ENCODE measurements around the gene DEAF1.

DEAF1 gene

DNA sequence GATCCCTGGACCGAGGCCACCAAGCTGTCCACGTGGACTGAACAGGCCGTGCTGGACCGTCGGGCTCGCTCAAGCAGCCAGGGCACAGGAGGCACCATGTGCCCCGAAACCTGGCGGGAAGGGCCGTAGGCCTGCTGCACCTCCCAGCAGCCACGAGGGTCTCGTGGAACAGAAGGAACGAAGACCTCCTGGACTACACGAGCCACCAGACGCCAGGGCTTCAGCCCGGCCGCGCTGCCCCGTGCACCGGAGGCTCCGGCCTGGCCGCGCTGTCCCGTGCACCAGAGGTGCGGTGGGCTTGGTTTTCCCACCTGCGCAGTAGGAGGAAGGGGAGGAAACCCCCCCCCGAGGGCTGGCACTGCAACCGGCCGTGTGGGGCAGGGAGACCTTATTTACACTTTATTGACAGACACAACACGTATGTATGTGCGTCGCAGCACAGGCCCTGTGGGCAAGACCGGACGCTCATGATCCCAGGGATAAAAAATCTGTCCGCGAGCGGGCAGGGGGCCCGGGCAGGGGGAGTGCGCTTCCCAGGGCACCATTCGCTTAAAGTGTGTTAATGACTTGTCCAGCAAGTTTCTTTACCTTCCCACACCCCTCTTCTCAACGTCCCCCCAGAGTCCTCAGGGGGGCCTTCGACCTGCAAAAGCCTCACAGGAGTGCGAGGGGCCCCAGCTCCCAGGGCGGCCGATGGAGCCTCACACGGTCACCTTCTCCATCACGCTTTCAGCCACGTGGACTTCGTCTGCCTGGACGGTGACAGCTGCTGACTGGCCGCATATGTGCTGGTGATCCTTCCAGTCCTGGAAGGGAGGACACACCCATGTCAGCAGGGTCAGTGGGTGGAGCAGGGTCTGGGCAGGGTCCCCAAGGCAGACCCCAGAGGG is 50.9 kb downstream of the DEAF1 start:
- DNase-seq (ENCODE audit: low read depth in 2 of 2), result no peak

DNA sequence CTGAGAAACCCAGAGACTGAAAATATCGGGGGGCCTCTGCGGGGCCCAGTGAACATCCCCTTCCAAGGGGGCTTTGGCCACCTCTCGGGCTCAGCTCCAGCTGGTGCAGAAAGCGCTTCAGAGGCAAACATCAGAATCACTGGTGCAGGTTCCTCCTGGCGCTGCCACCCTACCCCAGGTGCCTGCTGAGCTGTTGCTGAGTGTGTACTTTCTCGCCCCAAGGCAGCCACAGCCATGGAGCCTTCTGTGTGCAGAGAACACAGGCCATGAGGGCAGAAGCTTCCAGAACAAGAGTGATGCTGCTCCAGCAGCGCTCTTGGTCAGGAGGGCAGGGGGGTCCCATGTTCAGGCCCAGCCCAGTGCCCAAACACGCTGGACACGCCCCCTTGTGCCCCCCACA is 51.7 kb downstream of the DEAF1 start:
- no peak for DNase-seq (ENCODE audit: low read depth in 2 of 2)

DNA sequence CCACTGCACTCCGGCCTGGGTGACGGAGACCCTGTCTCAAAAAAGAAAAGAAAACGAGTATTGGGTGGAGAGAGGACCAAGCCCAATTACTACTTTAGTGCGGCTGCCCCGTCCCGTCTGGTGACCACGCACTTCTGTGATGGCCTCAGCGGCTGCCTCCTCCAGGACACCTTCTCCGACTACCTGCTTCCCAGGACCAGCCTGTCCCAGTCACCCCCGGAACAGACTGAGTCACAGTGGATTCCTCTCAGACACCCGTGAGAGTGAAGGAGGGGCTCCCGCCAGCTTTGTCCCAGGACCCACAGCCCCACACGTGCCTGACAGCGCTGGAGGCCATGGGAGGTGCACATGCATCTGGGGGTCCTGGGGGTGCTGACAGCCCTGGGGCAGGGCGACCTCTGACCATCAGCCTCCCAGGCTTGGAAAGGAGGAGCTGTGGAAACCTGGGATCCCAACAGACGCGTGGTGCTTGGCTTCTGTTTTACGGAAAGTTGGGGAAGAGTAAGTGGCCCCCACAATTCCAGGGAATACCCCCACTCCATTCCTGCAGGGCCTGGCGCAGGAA is 53.1 kb downstream of the DEAF1 start:
- DNase-seq (ENCODE audit: low read depth in 2 of 2), result no peak

DNA sequence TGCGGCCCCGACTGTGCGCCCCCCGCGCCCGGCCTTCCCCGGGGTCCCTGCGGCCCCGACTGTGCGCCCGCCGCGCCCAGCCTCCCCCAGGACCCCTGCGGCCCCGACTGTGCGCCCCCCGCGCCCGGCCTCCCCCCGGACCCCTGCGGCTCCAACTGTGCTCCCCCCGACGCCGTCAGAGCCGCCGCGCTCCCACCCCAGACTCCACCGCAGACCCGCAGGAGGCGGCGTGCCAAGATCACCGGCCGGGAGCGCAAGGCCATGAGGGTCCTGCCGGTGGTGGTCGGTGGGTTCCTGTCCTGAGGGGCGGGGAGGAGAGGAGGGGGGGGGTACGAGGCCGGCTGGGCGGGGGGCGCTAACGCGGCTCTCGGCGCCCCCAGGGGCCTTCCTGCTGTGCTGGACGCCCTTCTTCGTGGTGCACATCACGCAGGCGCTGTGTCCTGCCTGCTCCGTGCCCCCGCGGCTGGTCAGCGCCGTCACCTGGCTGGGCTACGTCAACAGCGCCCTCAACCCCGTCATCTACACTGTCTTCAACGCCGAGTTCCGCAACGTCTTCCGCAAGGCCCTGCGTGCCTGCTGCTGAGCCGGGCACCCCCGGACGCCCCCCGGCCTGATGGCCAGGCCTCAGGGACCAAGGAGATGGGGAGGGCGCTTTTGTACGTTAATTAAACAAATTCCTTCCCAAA is 54.9 kb downstream of the DEAF1 start:
- no peak for DNase-seq (ENCODE audit: low read depth in 2 of 2)

DNA sequence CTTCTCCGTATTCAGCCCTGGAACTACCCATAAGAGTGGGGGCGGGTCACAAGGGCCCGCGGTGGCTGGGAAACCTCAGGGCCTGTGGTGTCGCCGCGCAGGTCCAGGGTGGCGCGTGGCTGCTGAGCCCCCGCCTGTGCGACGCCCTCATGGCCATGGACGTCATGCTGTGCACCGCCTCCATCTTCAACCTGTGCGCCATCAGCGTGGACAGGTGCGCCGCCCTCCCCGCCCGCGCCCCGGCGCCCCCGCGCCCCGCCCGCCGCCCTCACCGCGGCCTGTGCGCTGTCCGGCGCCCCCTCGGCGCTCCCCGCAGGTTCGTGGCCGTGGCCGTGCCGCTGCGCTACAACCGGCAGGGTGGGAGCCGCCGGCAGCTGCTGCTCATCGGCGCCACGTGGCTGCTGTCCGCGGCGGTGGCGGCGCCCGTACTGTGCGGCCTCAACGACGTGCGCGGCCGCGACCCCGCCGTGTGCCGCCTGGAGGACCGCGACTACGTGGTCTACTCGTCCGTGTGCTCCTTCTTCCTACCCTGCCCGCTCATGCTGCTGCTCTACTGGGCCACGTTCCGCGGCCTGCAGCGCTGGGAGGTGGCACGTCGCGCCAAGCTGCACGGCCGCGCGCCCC is 55.6 kb downstream of the DEAF1 start:
- no peak for DNase-seq (ENCODE audit: low read depth in 2 of 2)

DNA sequence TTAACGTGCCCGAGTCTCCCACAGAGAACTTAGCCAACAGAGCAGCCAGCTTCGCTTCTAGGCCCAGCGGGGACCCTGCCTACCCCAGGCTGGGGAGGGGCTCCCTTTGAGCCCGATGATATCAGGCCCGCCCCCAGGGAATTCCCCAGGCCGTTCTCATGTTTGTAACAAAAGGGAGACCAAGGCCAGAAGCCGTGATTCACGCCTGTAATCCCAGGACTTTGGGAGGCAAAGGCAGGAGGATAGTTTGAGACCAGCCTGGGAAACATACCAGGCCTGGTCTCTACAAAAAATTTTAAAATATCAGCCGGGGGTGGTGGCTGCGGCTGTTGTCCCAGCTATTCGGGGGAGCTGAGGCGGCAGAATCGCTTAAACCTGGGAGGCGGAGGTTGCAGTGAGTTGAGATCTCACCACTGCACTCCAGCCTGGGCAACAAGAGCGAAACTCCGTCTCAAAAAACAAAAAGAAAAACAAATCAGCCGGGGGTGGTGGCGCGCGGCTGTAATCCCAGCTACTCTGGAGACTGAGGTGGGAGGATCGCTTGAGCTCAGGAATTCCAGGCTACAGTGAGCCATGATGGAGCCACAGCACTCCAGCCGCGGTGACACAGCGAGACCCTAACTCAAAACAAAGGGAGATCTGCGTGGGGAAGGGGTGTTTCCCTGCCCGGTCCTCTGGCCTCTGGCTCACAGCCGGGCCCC is 56.2 kb downstream of the DEAF1 start:
- no peak for DNase-seq (ENCODE audit: low read depth in 2 of 2)

DNA sequence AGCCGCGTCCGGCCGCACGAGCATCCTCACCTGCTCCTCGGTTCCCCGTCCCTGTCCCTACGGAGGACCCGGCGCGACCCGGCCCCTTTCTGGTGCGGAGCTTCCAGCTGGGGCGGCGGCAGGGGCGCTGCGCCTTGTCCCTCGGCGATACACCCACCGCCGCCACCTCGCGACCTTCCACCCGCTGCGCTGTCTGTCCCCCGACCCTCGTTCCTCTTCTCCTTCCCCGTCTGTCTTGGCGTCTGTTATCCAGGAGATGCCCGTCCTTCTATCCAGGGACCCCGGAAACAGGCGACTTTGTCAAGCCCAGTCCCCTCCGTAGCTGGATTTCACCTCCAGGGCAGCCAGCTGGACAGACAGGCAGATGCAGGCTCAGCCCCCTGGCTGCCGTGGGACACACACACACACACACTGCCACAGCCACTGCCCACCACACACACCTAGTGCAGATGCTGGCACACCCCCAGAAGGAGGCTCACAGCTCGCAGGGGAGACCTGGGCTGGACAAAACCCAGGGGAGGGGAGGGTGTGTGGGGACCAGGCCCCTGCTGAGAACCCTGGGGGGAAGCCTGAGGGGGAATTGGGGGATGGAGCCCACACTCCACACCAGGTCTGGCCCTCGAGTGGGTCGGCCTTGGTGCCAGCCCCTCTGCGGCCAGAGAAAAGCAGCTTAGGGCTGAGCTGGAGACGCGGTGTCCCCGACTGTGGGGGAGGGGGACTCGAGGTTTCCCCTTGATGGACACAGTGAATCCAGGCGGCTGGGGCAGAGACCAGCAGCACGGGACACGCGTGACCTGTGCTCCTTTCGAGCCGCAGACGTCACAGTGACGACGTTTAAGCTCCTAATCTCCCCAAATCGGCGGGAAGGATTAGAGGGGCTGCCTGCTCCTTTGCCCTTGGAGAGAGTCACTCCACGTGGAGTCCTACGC is 57.2 kb downstream of the DEAF1 start:
- no peak for DNase-seq (ENCODE audit: low read depth in 2 of 2)

DNA sequence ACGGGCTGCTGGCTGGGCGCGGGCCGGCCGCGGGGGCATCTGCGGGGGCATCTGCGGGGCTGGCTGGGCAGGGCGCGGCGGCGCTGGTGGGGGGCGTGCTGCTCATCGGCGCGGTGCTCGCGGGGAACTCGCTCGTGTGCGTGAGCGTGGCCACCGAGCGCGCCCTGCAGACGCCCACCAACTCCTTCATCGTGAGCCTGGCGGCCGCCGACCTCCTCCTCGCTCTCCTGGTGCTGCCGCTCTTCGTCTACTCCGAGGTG is 57.8 kb downstream of the DEAF1 start:
- no peak for DNase-seq (ENCODE audit: low read depth in 2 of 2)

DNA sequence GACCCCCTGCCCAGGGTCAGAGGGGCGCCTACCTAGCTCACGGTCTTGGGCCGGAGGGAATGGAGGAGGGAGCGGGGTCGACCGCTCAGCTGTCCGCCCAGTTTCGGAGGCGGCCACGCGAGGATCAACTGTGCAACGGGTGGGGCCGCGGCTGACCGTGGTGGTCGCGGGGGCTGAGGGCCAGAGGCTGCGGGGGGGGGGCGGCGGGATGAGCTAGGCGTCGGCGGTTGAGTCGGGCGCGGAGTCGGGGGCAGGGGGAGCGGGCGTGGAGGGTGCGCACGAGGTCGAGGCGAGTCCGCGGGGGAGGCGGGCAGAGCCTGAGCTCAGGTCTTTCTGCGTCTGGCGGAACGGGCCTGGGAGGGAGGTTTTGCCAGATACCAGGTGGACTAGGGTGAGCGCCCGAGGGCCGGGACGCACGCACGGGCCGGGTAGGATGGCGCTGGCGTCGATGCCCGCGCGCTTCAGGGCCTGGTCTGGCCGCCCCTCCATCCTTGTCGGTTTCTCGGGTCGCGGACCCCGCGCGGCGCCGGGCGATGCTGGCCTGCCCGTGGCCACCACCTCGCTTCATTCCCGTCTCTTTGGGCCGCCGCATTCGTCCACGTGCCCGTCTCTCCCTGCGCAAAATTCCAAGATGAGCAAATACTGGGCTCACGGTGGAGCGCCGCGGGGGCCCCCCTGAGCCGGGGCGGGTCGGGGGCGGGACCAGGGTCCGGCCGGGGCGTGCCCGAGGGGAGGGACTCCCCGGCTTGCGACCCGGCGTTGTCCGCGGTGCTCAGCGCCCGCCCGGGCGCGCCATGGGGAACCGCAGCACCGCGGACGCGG is 58.3 kb downstream of the DEAF1 start, which contains the start of gene DRD4:
Gene DRD4, plus strand, starts transcription at position 759 of the 822 bp plus-strand sequence. Its CDS starts 36 bp downstream, at position 795.
- DNase-seq (ENCODE audit: low read depth in 2 of 2), result no peak

DNA sequence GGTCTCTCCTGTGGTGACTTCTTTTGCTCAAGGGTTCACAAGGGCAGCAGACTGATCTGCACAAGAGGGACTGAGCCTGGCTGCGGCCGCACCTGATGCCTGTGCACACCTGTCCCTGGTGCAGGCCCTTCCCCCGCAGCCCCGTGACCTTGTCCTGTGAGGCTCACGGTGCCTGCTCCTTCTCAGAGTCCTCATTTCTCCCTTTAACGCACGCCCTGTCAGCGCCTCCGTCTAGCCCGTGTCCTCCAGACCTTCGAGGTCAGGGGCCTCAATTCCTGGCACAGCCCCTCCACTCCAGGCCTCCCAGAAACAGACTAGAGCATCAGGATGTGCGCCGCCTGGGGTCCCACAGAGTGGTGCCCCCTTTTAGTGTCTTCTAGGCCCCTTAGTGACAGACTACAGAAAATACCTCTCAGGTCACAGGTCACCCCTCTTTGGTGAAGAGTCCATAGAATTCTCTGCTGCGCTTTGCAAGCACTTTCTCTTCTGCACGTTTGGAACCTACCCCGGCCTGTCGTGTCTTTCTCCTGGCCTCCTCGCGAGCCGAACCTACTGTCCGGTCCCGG is 59.0 kb downstream of the DEAF1 start:
- DNase-seq (ENCODE audit: low read depth in 2 of 2), result no peak

DNA sequence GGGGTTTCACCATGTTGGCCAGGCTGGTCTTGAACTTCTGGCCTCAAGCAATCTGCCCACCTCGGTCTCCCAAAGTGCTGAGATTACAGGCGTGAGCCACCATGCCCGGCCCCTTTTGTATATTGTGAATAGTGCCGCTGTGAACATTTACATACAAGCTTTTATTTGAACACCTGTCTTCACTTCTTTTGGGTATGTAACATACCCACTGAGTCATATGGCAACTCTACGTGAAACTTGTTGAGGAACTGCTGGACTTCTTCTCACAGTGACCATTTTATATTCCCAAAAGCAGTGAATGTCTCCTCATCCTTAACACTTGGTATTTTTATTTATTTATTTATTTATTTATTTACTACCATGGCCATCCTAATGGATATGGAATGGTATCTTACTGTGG is 64.2 kb downstream of the DEAF1 start:
- no peak for DNase-seq (ENCODE audit: low read depth in 2 of 2)

DNA sequence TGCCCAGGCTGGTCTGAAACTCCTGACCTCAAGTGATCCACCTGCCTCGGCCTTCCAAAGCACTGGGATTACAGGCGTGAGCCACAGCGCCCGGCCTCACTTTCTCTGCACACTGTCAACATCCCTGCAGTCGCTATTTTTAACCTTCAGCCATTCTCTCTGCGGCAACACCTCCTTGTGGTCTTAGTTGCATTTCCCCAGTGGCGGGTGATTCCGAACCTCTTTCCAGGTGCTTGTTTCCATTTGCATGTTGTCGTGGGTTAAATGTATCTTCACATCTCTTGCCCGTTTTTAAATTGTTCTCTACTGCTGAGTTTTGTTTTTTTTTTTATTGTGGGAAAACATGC is 65.8 kb downstream of the DEAF1 start:
- DNase-seq (ENCODE audit: low read depth in 2 of 2), result no peak

DNA sequence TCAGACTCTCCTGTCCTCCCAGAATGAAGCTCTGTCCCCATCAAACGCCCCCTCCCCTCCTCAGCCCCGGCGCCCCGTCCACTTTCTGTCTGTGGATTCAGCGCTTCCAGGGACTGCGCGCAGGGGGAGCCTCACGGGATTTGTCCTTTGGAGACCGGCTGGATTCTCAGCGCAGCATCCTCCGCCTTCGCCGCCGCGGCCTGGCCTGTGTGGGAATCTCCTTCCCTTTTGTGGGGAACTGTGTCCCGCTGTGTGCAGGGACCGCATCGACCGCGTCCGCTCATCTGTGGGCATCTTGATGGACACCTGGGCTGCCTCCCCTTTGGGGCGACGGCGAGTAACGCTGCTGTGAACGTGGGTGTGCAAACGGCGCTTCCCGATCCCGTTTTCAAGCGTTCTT is 67.0 kb downstream of the DEAF1 start:
- no peak for DNase-seq (ENCODE audit: low read depth in 2 of 2)

DNA sequence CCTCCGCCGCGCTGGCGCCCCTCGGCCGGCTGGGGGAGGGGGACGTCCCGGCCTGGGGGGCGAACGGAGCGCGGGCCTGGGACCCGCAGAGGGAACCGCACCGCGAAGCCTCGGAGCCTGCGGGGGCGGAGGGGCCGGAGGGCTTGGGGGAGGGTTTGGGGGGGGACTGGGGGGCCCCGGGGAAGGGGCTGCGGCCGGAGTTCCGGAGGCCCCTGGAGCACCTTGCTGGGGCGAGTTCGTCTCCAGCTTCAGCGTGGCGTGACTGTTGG is 67.8 kb downstream of the DEAF1 start:
- DNase-seq (ENCODE audit: low read depth in 2 of 2), result no peak

DNA sequence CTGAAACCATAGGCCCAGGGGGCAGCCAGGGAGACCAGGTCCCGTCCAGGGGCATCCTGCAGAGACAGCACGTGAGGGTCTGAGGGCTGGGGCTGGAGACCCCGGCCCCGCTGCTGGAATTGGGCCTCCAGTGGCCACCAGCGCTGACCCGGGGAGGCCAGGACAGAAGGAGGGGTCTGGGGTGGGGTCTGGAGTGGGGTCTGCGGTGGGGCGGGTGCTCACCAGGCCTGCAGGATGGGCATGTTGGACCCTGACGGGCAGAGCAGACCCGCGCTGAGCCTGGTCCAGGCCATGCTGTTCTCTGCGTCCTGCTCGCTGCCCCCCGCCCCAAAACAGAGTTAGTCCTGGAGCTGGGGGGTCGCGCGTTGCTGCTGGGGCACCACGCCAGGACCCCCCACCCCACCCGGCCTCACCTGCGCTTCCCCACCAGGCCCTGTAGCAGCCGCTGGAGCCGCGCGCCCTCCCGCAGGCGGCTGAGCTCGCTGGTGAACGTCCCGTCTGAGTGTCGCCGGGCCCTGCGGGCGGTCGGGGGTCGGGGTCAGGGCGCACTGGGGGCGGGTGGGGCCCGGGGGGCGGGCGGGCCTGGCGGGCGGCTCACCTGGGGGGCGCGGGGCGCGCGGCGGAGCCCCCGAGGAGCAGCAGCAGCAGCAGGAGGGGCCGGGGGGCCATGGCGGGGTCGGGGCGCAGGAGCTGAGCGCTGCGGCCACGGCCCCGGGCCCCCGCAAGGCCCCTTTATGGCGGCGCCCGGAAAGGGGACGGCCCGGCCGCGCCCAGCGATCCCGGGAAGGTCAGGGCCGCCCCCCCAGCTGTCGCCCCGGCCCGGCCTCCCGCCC is 68.3 kb downstream of the DEAF1 start, which contains the start of gene SCT:
Gene SCT, minus strand, starts transcription at position 707 of the 833 bp plus-strand sequence. Its CDS starts 38 bp downstream, at position 669.
- DNase-seq (ENCODE audit: low read depth in 2 of 2), result no peak

DNA sequence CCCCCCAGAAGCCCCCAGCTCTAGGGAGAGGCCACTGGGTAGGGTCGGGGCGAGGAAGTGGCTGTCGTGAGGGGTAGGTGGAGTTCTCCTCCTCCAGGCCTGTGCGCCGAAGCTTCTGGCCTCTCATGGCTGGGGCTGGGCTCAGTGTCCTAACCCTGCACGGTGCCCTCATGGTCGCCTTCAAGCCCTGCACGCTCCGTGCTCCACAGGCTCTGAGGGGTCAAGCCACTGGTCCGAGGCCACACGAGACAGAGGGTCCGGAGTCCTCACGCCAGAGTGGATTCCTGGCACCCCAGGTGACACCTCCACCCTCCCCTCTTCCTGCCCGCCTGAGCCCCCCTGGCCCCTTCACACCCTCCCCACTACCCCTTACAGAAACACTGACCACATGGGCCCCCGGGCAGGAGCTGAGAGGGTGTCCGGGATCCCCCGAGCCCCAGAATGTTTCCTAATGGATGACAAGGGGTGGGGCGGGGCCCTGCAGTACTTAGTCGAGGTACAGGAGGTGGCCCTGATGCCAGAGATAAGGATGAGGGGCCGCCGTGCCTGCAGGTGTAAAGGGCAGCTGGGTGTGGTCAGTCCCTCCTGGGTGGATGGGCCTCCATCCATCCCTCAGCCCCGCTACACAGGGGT is 69.3 kb downstream of the DEAF1 start:
- no peak for DNase-seq (ENCODE audit: low read depth in 2 of 2)

DNA sequence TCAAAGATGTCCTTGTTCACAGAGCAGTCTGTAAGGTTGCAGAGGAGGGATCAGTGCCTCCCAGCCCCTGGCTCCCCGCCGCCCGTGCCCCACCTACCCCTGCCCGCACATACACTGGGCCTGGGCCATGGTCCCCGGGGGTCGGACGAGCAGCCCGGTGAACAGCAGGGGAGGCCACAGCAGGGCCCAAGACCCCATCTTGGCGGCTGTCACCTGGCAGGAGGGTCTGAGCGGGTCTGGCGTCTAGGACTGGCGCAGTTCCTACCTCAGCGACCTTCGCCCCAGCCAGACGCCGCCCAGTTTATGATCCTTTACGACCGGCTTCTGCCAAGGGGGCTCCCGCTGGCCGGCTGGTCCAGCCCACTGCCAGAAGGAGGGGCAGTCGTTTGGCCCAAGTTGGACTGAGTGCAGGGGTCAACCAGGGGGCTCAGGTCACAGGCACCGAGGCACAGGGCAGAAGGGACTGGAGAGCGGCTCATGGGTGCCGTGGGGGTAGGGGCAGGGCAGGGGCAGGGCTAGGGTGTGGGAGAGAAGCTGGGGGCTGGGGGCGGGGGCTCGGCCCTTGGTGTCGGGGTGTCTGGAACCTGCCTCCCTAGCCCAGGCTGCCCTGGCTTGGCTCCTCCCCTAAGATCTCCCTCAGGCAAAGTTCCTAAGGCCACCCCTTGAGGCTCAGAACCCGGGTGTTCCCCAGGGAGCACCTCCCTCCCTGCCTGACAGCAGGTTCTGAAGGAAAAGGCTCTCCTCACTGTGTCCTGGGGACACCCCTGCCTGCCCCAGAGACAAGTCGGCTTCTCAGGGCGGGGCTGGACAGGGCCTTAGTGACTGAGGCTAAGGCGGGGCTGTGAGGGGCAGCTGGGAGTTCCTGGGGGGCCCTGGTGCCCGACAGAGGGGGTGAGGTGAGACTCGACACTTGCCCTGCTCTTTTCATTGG is 70.1 kb downstream of the DEAF1 start, which contains the start of gene CDHR5:
Gene CDHR5, minus strand, starts transcription at position 251 of the 931 bp plus-strand sequence. Its CDS starts 53 bp downstream, at position 198.
- no peak for DNase-seq (ENCODE audit: low read depth in 2 of 2)

Measured in stimulated activated CD8-positive, alpha-beta memory T cell treated with anti-CD3 and anti-CD28 coated beads, Interleukin-15, amount 100 ng/mL, for 4 hours (primary cell).